Endothelial cell of umbilical vein (primary cell): ENCODE results near the gene RESP18. TPM values are rescaled to one million over a fixed set of nuclear protein-coding genes. Genes with fewer than 3 reads are reported as not detected.
A peak's percentile ranks its signal among the peaks of the same experiment; 100 is the strongest.

ENCODE experiments used
- BruUV-seq: library from RNA; stranded (reverse); fragments of 400-500 nt; replicated peaks from 2 replicates; lab custom pipeline; 2021; lab: Mats Ljungman, UMichigan
- CTCF ChIA-PET: fragments of 300-600, 350-600 bp; sonication (Branson Sonifier 250); formaldehyde crosslinking; loops from one replicate; lab custom pipeline; 2021; ENCODE audit warnings: antibody characterized with exemption, inconsistent platforms; lab: Charles Lee
- POLR2A ChIA-PET: fragments of 300-600, 350-600 bp; sonication (Branson Sonifier 250); formaldehyde crosslinking; loops from one replicate; lab custom pipeline; 2021; ENCODE audit warnings: antibody characterized with exemption, inconsistent platforms; lab: Charles Lee
- DNase-seq: peaks from one replicate; pipeline ENCODE4 v3.0.0-alpha.2; 2011; ENCODE audit warnings: low read depth, low spot score
- FAIRE-seq: peaks from 2 replicates; lab custom pipeline; 2011; peaks lifted over from hg19 to GRCh38; lab: Jason Lieb, UNC
- H2AFZ ChIP-seq: 2 replicates; pipeline ENCODE4 v1.6.0; 2012; ENCODE audit warnings: low read depth, low read length, control low read depth, inconsistent platforms
- H3K27ac ChIP-seq: 2 replicates; pipeline ENCODE4 v1.5.1; 2011; ENCODE audit warnings: low read depth, mild to moderate bottlenecking, control low read depth, low read length, moderate library complexity; ENCODE audit not compliant: insufficient read depth
- H3K27me3 ChIP-seq, 2 experiments: 2 replicates each; pipeline versions ENCODE4 v1.6.0 to v1.6.1; 2011; ENCODE audit warnings: low read length in 2 of 2, mixed read lengths in 1 of 2; ENCODE audit not compliant: control insufficient read depth in 2 of 2, insufficient read depth in 2 of 2
- H3K36me3 ChIP-seq, 2 experiments: 2 replicates in 1 of 2; 3 replicates in 1 of 2; pipeline ENCODE4 v1.5.1; 2011; ENCODE audit warnings: low read length in 2 of 2, mild to moderate bottlenecking in 1 of 2, moderate library complexity in 1 of 2; ENCODE audit not compliant: control insufficient read depth in 2 of 2, insufficient read depth in 2 of 2; ENCODE audit errors: extremely low read depth in 1 of 2
- H3K4me1 ChIP-seq: 3 replicates; pipeline ENCODE4 v1.5.1; 2011; ENCODE audit warnings: mild to moderate bottlenecking, low read length; ENCODE audit not compliant: control insufficient read depth, insufficient read depth; ENCODE audit errors: extremely low read depth
- H3K4me2 ChIP-seq: 2 replicates; pipeline ENCODE4 v1.6.1; 2011; ENCODE audit warnings: low read length, control low read depth, mixed read lengths; ENCODE audit not compliant: insufficient read depth
- H3K4me3 ChIP-seq, 3 experiments: fragments of 200-600 bp in 1 of 3; sonication (generic), shearing (Covaris generic) in 1 of 3; replicated peaks in 1 of 3; 2 replicates each; pipeline ENCODE4 v1.5.1; 2011 to 2016; ENCODE audit warnings: control low read depth in 3 of 3, low read length in 3 of 3, mild to moderate bottlenecking in 2 of 3, inconsistent platforms in 1 of 3, low read depth in 1 of 3, moderate library complexity in 1 of 3; ENCODE audit not compliant: insufficient read depth in 1 of 3
- H3K79me2 ChIP-seq: 2 replicates; pipeline ENCODE4 v1.6.0; 2012; ENCODE audit warnings: low read length, inconsistent platforms; ENCODE audit not compliant: control insufficient read depth, insufficient read depth
- H3K9ac ChIP-seq: replicated peaks from 2 replicates; pipeline ENCODE3; 2011; ENCODE audit warnings: low read length, control low read depth; ENCODE audit not compliant: insufficient read depth; ENCODE audit errors: extremely low read depth
- H3K9me1 ChIP-seq: replicated peaks from 3 replicates; pipeline ENCODE4 v1.6.0; 2011; ENCODE audit warnings: mild to moderate bottlenecking, low read length; ENCODE audit not compliant: control insufficient read depth, insufficient read depth; ENCODE audit errors: extremely low read depth
- H3K9me3 ChIP-seq: replicated peaks from 2 replicates; pipeline ENCODE4 v1.5.1; 2012; ENCODE audit warnings: low read length, inconsistent platforms; ENCODE audit not compliant: control insufficient read depth, insufficient read depth
- H4K20me1 ChIP-seq: replicated peaks from 2 replicates; pipeline ENCODE3; 2011; ENCODE audit warnings: mild to moderate bottlenecking, low read length; ENCODE audit not compliant: control insufficient read depth, insufficient read depth; ENCODE audit errors: extremely low read depth
- CTCF ChIP-seq, 2 donors: IDR thresholded peaks; 1 replicate in 1 of 2; 2 replicates in 1 of 2; pipeline ENCODE4 v1.5.1; 2011; ENCODE audit warnings: low read length in 2 of 2, mild to moderate bottlenecking in 2 of 2, moderate library complexity in 2 of 2, control low read depth in 1 of 2, inconsistent platforms in 1 of 2, low read depth in 1 of 2; ENCODE audit not compliant: insufficient read depth in 1 of 2; ENCODE audit errors: extremely low read depth in 1 of 2
- EZH2 ChIP-seq: IDR thresholded peaks from 2 replicates; pipeline ENCODE4 v1.6.1; 2012; ENCODE audit warnings: borderline replicate concordance, low read depth, mild to moderate bottlenecking, moderate library complexity, low read length, inconsistent platforms; ENCODE audit not compliant: severe bottlenecking
- FOS ChIP-seq: IDR thresholded peaks from 2 replicates; pipeline ENCODE4 v1.6.1; 2011; ENCODE audit warnings: mild to moderate bottlenecking, low read length, moderate library complexity, borderline replicate concordance; ENCODE audit not compliant: insufficient read depth
- GATA2 ChIP-seq: IDR thresholded peaks from 2 replicates; pipeline ENCODE4 v1.7.0; 2011; ENCODE audit warnings: low read depth, mild to moderate bottlenecking, moderate library complexity, mixed read lengths, low read length; ENCODE audit not compliant: insufficient read length, insufficient read depth
- JUN ChIP-seq: IDR thresholded peaks from 2 replicates; pipeline ENCODE4 v1.6.1; 2011; ENCODE audit warnings: borderline replicate concordance, low read depth; ENCODE audit not compliant: insufficient read length, insufficient read depth
- MAX ChIP-seq: IDR thresholded peaks from 2 replicates; pipeline ENCODE4 v1.6.1; 2011; ENCODE audit not compliant: insufficient read depth, insufficient read length
- MYC ChIP-seq: IDR thresholded peaks from one replicate; pipeline ENCODE4 v1.6.1; 2011; ENCODE audit warnings: mild to moderate bottlenecking, low read depth, low read length
- POLR2A ChIP-seq: IDR thresholded peaks from 2 replicates; pipeline ENCODE4 v1.6.1; 2012; ENCODE audit warnings: low read depth, mild to moderate bottlenecking, control low read depth, low read length
- POLR2AphosphoS5 ChIP-seq: IDR thresholded peaks from 2 replicates; pipeline ENCODE4 v1.6.1; 2012; ENCODE audit warnings: low read depth, mild to moderate bottlenecking, control low read depth, low read length, moderate library complexity; ENCODE audit not compliant: insufficient read depth
- dilution Hi-C: fragments of 300-500 bp; cut with MboI; formaldehyde crosslinking; loops from one replicate; pipeline ENCODE4 v1.15.0; 2019; ENCODE audit warnings: low sequenced_read_pairs; ENCODE audit not compliant: extremely low pct_ligation_motif_present
- intact Hi-C: fragments of 100-400 bp; cut with micrococcal nuclease; formaldehyde crosslinking; loops from one replicate; pipeline ENCODE4 v1.10.0; 2022
- polyA plus RNA-seq, 4 experiments: library from polyadenylated mRNA; depleted of rRNA in 3 of 4; stranded (reverse) in 3 of 4; unstranded in 1 of 4; fragments of >200 nt; gene quantifications; 2 replicates each; pipeline versions ENCODE4 v1.2.1 to v1.2.3, GENCODE V29; 2011 to 2012; ENCODE audit warnings: missing spikeins in 1 of 4
- total RNA-seq: library from RNA; stranded (reverse); gene quantifications from 2 replicates; pipeline ENCODE4 v1.2.3, GENCODE V29; 2021

RESP18 gene
- total and polyA plus RNA-seq, 2 donors (not counting 3 experiments of a cell fraction or from before 2014, with no cell fraction given), result not detected

- TF ChIP-seq CTCF (IDR thresholded peaks at IDR 0.05; ENCODE audit: extremely low read depth in 1 of 2, insufficient read depth in 1 of 2, low read depth in 1 of 2, low read length in 2 of 2) (no peak), MYC (no peak), JUN (no peak), POLR2A (no peak), GATA2 (no peak), FOS (no peak), EZH2 (no peak), POLR2AphosphoS5 (no peak), MAX (no peak)
- DNase-seq (peak; percentile 48), FAIRE-seq (peak; percentile 47)
- Histone ChIP-seq H3K36me3 (no peaks in the 10 kb centered on the region), H2AFZ (no peak overlapping the region), H3K79me2 (no peaks in the 10 kb centered on the region), H4K20me1 (no peaks in the 10 kb centered on the region), H3K4me3 (no peak overlapping the region), H3K9me1 (no peaks in the 10 kb centered on the region), H3K27me3 (peaks cover 0 to 5% of the 10 kb centered on the region in 2 experiments), H3K9me3 (no peaks in the 10 kb centered on the region), H3K4me1 (no peaks in the 10 kb centered on the region), H3K4me2 (no peak overlapping the region), H3K27ac (no peak overlapping the region), H3K9ac (no peak overlapping the region)
- dilution Hi-C loops, result no loop called here
- BruUV-seq, result no TSS peak
- intact Hi-C loops, result no loop called here
- POLR2A ChIA-PET, result no interaction called here
- CTCF ChIA-PET, result interaction anchor here (1.0 kb wide), 1 partner anchor 50 kb away, joined by 3 read pairs; no protein-coding TSS in a partner anchor
Observed at GRCh38 chr2:219344751-219345430, 12.3 kb upstream of the RESP18 start.
